Measurements from ENCODE around the gene ARID5B.

Gene ARID5B

GRCh38 chr10:62099299-62099698 is 197.8 kb downstream of the ARID5B start:
- no peaks in the 10 kb centered on the region for H3K36me3 ChIP-seq (ENCODE audit: insufficient read depth)
- H3K79me2 ChIP-seq (ENCODE audit: insufficient read depth, low read depth): no peaks in the 10 kb centered on the region
- H3K4me1 ChIP-seq (ENCODE audit: low read depth, poor library complexity, severe bottlenecking): no peaks in the 10 kb centered on the region
- no peaks in the 10 kb centered on the region for H4K20me1 ChIP-seq (ENCODE audit: insufficient read depth)
- H3K27me3 ChIP-seq (ENCODE audit: insufficient read depth, low read depth): 0 out of 2 replicates have a peak, but pooled peaks cover 2% of the 10 kb centered on the region
- no peak overlapping the region for H3K4me3 ChIP-seq (IDR thresholded peaks at IDR 0.05; ENCODE audit: insufficient read depth, low read depth, low read length)
- H3K4me2 ChIP-seq: no peak overlapping the region
- TF ChIP-seq CTCF (conservative IDR thresholded peaks at IDR 0.05; ENCODE audit: low read depth, low read length): no peak
- H2AFZ ChIP-seq (ENCODE audit: low read depth): no peak overlapping the region
- H3K27ac ChIP-seq: no peak overlapping the region
- H3K9ac ChIP-seq: no peak overlapping the region

- no peak for TF ChIP-seq CTCF (conservative IDR thresholded peaks at IDR 0.05; ENCODE audit: low read depth, low read length)
- H3K27me3 ChIP-seq (ENCODE audit: insufficient read depth, low read depth): 0 out of 2 replicates have a peak, but pooled peaks cover 2% of the 10 kb centered on the region
- H3K79me2 ChIP-seq (ENCODE audit: insufficient read depth, low read depth): no peaks in the 10 kb centered on the region
- H3K4me2 ChIP-seq: no peak overlapping the region
- H4K20me1 ChIP-seq (ENCODE audit: insufficient read depth): no peaks in the 10 kb centered on the region
- H2AFZ ChIP-seq (ENCODE audit: low read depth): no peak overlapping the region
- H3K36me3 ChIP-seq (ENCODE audit: insufficient read depth): no peaks in the 10 kb centered on the region
- no peak overlapping the region for H3K9ac ChIP-seq
- H3K4me1 ChIP-seq (ENCODE audit: low read depth, poor library complexity, severe bottlenecking): no peaks in the 10 kb centered on the region
- no peak overlapping the region for H3K4me3 ChIP-seq (IDR thresholded peaks at IDR 0.05; ENCODE audit: insufficient read depth, low read depth, low read length)
- H3K27ac ChIP-seq: no peak overlapping the region
Measured at GRCh38 chr10:62103857-62104256, 202.4 kb downstream of the ARID5B start.

GRCh38 chr10:62106929-62107519 is 205.5 kb downstream of the ARID5B start:
- peaks cover 7% of the 10 kb centered on the region for H3K4me1 ChIP-seq (ENCODE audit: low read depth, poor library complexity, severe bottlenecking)

DNA sequence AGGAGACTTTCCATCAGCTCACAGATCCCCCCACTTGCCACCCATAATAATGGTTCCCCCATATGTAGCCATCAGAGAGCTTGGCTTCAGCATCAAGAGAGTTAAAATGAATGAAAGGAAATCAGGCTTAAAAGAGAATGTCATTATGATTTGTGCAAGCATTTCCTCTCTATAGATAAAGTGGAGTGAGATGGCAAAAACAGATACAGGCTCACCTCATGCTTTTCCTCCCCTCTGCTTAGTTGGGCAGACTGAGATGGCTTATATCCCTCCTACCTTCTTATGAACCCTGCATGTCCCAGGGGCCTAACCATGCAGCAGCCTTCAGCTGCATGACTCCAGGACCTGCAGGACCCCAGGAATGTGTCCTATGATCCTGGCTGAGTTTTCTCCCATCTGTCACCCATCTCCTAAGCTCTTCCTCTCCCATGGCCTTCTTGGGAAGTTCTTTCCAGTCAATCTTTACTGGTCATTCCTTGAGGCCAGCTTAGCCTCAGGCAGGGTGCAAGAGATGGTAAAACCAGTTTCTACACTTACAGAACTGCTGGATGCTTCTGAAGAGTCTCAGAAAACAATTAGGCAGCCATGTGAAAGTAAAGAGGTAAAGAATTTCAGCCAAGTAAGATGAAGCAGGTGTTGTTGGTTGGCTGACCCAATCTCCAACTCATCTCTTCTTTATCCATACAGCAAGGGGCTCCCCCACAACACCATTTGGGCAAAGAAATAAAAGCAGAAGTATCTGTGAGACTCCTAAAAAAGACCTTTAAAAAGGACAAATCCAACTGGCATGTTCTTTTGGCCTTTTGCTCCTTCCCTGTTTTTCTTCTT is 207.5 kb downstream of the ARID5B start:
- H3K27ac ChIP-seq: no peak overlapping the region
- H3K4me3 ChIP-seq (IDR thresholded peaks at IDR 0.05; ENCODE audit: insufficient read depth, low read depth, low read length): no peak overlapping the region
- no peaks in the 10 kb centered on the region for H4K20me1 ChIP-seq (ENCODE audit: insufficient read depth)
- TF ChIP-seq CTCF (conservative IDR thresholded peaks at IDR 0.05; ENCODE audit: low read depth, low read length): no peak
- no peak overlapping the region for H2AFZ ChIP-seq (ENCODE audit: low read depth)
- no peaks in the 10 kb centered on the region for H3K36me3 ChIP-seq (ENCODE audit: insufficient read depth)
- H3K79me2 ChIP-seq (ENCODE audit: insufficient read depth, low read depth): no peaks in the 10 kb centered on the region
- H3K9ac ChIP-seq: no peak overlapping the region
- no peaks in the 10 kb centered on the region for H3K27me3 ChIP-seq (ENCODE audit: insufficient read depth, low read depth)
- no peak overlapping the region for H3K4me2 ChIP-seq
- peaks cover 7% of the 10 kb centered on the region for H3K4me1 ChIP-seq (ENCODE audit: low read depth, poor library complexity, severe bottlenecking)

More at GRCh38 chr10:62106929-62107519, 205.5 kb downstream of the ARID5B start:
- no peak overlapping the region for H2AFZ ChIP-seq (ENCODE audit: low read depth)
- H3K79me2 ChIP-seq (ENCODE audit: insufficient read depth, low read depth): no peaks in the 10 kb centered on the region
- TF ChIP-seq CTCF (conservative IDR thresholded peaks at IDR 0.05; ENCODE audit: low read depth, low read length): no peak
- no peak overlapping the region for H3K27ac ChIP-seq
- no peaks in the 10 kb centered on the region for H4K20me1 ChIP-seq (ENCODE audit: insufficient read depth)
- no peak overlapping the region for H3K4me2 ChIP-seq
- no peak overlapping the region for H3K4me3 ChIP-seq (IDR thresholded peaks at IDR 0.05; ENCODE audit: insufficient read depth, low read depth, low read length)
- no peak overlapping the region for H3K9ac ChIP-seq
- H3K36me3 ChIP-seq (ENCODE audit: insufficient read depth): no peaks in the 10 kb centered on the region
- no peaks in the 10 kb centered on the region for H3K27me3 ChIP-seq (ENCODE audit: insufficient read depth, low read depth)
